ENCODE results near the gene QPRT.
"Not testable (repeated sequence)": the region's sequence is repeated elsewhere in the genome, so short reads cannot be mapped to it uniquely, and the experiment has no call there.

GRCh38 chr16:29667322-29667610, 11.7 kb upstream of the QPRT start:
- TF ChIP-seq CTCF, EZH2, EZH2phosphoT487 (IDR thresholded peaks at IDR 0.05): not testable (repeated sequence)
